Measurements from ENCODE around the gene METTL26.

Gene METTL26

DNA sequence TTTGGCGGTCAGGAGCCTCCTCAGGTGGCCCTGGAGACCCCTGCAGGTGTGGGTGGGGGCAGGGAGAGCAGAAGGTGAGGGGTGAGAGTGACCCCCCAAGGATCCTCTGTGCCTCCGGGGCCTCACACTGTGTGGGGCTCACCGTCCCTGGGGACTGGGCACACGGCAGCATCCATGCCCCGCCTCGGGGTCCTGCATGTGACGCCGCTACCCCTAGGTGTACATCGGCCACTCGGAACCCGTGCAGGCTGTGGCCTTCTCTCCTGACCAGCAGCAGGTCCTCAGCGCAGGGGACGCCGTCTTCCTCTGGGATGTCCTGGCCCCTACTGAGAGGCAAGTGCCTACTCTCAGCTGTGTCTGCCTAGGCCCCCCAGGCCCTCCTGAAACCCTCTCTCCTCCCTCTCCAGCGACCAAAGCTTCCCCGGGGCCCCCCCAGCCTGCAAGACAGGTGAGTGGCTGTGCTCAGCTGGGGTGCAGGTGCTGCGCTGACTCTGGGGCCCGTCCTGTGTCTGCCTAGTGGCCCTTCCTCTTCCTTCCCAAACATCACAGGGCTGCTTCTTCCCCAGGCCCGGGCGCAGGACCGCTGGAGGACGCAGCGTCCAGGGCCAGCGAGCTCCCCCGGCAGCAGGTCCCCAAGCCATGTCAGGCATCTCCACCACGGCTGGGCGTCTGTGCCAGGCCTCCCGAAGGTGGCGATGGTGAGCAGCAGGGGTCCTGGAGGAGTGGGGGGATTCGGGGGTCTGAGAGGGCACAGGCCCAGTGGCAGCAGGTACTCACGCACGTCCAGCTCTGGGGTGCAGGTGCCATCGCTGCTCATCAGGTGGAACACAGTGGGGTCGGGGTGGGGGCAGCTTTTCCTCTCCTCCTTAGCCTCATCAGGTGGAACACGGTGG, 22.8 kb upstream of the METTL26 start:
- DNase-seq (ENCODE audit: low spot score): no peak

DNA sequence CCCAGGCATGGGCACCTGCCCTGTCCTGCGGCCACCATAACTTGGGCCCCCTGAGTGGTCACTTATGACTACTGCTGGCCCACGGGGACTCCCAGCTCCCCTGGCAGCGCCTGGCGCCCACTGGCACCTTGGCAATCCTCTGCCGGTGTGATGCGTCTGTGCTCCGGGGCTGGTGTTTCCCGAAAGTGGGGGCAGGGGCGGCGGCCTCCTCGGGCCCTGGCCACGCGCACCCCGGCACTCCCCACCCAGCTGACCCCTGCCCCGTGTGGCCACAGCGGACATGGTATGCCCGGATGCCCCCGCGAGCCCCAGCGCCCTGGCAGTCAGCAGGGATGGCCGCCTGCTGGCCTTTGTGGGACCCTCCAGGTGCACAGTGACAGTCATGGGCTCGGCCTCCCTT, 21.4 kb upstream of the METTL26 start:
- no peak for DNase-seq (ENCODE audit: low spot score)

DNA sequence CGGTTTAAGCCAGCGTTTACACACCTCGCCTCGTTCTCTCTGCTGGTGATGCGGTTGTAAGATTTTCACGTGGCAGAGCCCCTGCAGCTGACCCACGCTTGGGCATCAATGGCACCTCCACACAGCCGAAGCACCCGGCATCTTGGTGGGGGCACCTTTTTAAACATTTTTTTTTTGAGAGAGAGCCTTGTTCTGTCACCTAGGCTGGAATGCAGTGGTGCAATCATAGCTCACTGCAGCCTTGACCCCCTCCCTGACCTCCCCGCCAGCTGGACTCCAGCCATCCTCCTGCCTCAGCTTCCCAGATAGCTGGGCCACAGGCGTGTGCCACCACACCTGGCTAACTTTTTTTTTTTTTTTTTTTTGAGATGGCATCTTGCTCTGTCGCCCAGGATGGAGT, 17.9 kb upstream of the METTL26 start:
- no peak for DNase-seq (ENCODE audit: low spot score)

DNA sequence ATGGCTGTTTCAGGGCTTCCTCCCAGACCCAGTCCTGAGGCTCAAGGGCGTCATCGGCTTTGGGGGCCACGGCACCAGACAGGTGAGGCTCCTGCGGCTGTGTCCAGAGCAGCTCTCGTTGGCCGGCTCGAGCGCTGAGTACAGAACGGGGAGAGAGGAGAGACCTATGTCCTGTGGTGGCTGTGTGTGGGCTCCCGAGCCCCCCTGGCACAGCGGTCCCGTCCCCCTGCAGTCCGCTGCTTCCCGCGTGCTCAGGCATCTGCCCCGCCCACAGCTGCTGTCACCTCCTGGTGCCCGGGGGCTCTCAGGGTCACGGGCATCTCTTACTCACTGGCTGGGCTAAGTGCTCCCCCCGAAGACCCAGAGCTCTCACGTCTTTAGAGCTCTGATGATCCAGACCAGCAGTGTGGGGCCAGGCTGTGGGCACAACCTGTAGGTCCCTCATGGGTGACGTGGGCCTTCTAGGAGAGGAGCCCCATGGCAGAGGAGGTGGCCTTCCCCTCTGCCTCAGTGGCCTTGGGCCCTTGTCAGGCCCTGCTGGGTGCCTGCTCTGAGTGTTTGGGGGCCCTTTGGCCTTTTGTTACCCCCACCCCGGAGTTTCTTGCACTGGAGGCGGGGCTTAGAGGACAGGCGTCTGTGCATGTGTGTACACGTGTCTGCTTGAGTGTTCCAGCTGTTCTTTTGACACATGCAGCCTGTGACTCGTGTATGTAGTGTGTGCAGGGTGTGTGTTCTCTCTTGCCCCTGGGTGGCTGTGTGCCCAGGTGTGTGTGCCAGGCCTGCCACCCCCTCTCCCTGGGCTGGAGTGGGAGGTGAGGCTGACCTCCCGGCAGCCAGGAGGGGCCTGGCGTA, 16.6 kb upstream of the METTL26 start:
- no peak for DNase-seq (ENCODE audit: low spot score)

DNA sequence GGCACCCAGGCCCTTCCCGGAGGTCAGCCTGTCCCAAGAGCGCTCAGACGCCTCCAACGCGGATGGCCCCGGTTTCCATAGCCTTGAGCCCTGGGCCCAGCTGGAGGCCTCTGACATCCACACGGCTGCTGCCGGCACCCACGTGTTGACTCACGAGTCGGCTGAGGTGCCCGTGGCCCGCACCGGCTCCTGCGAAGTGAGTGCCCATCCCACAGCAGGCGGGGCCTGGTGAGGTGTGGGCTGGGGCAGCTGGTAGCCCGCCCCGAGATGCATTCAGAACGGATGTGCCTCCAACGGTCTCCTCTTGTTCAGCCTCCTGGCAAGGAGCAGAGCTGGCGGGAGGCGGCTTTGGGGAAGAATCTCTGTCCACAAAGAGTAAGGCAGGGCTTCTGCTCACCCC, 15.7 kb upstream of the METTL26 start:
- no peak for DNase-seq (ENCODE audit: low spot score)

- peak; percentile 41 for DNase-seq (ENCODE audit: low spot score)
Measured at GRCh38 chr16:649631-650030, 13.5 kb upstream of the METTL26 start.

DNA sequence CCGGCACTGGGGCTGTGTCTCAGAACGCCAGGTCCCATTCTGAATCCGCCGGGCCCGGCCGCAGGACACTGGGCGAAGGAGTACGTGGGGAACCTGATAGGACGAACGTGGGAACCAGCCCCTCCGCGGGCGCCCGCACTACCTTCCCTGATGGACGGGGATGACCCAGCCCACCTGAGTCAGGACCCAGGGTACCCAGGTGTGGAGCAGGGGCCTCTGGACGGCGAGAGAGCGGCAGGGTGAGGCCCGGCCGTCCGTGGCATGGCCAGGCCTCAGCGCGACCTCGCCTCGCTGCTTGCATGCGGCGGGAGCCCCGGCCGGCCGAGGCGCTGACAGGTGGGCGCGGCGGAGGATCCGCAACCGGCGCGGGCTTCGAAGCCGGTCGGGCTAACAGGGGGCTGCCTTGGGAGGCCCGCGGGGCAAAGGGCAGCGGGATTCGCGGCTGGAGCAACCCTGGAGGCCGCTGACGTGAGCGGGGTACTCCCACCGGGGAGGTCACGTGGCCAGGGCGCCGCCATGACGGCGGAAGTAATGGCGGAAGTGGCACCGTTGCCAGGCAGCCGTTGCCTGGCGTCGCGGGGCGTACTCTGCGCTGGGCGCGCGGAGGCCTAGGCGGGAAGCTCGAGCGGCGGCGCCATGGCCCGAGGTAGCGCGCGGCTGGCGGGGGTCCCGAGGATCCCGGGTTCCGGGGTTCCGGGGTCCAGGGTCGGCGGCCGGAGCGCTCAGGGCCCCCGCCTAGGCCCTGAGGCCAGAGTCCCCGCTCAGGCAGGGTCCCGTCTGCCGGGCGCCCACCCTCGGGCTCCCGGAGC, 12.9 kb upstream of the METTL26 start, which contains the start of gene WDR90:
Gene WDR90, plus strand, starts transcription at position 585 of the 809 bp plus-strand sequence. Its CDS starts 52 bp downstream, at position 637.
- DNase-seq (ENCODE audit: low spot score): peak; percentile 100

DNA sequence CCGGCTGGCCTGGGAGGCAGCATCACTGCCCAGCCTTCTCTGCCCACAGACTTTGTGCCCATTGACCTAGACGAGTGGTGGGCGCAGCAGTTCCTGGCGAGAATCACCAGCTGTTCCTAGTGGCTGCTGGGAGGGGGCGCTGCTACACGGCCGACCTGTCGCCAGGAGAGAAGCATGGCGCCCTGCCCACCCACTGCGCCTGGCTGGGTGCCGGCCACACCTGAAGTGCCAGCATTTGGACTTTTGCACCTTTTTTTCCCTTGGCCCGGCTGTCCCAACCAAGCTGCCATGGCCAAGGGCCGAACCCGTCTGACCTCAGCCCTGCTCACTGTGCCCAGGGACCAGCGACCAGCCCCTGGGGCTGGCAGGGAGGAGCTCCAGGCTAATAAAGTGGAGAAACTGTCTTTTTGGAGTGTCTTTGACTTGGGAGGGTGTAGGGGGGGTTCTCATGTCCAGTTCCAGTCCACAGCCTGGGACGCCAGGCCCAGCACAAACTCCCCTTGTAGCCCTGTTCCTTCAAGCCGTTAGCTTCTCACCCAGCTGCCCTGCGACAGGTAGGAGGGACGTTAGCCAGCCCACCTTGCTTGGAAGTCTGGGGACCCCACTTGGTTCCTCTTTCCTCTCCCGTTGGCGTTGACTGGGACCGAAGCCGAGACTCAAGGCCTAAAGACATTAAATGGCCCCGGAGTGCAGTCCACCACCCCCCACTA, 12.1 kb upstream of the METTL26 start:
- DNase-seq (ENCODE audit: low spot score): peak; percentile 75

DNA sequence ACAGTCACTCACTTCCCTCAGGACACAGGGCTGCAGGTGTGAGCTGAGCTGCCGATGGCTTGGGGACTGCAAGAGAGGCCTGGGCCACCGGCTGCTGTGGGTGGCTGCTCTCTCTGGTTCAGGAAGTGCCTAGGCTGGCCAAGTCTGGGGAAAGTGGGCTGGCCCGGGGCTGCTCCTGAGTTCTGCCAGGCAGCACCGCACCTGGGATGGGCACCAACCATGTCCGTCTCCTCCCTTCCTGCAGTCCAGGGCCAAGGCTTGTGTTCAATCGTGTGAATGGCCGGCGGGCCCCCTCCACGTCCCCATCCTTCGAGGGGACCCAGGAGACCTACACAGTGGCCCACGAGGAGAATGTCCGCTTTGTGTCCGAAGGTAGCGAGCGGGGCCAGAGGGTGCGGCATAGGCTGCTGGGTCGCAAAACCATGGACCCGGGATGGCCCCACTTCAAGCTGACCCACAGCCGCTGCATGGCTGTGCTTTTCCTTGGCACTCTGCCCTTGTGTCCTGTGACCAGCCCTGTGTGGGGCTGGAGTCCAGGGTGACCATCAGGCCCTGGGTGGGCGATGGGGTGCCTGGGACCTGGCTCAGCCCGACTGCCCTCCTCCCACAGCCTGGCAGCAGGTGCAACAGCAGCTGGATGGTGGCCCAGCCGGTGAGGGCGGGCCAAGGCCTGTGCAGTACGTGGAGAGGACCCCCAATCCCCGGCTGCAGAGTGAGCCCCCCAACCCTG, 11.2 kb upstream of the METTL26 start:
- DNase-seq (ENCODE audit: low spot score): no peak

GRCh38 chr16:646679-647172, 10.6 kb upstream of the METTL26 start:
- DNase-seq (ENCODE audit: low spot score): no peak

DNA sequence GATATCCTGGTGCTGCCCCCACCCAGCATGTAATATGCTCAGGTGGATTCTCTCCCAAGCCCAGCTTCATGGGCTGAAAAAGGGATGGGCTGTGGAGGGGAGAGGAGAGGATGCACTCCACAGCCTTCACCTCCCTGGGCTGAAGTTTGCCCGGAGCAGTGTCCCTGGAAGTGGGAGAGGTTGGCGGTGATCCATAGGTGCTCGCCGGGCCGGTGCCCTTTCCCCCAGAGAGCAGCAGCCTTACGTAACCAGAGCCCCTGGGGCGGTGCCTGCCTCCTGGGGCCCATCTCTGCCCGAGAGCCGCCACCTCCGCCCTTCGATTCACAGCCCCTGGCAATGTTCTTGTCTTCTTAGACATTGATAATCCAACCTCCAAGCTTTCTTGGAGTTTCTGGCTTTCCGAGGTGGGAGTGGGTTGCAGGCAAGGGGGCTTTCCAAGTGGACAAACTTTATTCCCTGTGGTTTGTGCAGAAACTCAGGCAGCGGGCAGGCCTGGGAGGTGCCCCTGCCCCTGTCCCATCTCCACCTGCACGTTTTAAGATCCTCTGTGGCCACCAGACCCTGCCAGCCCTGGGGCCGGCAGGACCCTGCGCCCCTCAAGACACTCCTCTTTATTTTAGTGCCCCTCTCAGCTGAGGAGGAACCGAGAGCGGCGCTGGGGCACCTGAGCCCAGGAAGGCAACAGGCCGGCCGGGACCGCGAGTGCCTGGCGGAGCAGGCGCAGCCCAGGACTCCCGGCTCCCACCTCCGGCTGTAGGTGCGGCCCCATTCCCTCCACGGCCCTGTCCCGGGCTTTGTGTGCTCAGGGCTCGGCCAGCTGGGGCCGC, 10.0 kb upstream of the METTL26 start:
- DNase-seq (ENCODE audit: low spot score): no peak

DNA sequence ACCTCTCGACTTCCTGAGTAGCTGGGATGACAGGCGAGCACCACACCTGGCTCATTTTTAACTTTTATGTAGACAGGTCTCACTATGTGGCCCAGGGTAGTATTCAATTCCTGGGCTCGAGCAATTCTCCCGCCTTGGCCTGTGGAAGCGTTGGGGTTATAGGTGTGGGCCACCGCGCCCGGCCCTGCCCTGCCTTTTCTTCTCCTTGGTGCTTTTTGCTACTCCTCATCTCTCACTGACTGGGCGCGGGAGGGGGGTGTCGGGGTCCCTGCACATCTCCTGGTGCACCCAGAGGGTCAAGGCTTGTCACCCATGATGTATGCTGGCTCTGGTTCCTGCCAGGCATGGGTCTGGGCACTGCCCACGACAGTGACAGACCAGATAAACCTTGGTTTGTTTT, 8.5 kb upstream of the METTL26 start:
- no peak for DNase-seq (ENCODE audit: low spot score)

DNA sequence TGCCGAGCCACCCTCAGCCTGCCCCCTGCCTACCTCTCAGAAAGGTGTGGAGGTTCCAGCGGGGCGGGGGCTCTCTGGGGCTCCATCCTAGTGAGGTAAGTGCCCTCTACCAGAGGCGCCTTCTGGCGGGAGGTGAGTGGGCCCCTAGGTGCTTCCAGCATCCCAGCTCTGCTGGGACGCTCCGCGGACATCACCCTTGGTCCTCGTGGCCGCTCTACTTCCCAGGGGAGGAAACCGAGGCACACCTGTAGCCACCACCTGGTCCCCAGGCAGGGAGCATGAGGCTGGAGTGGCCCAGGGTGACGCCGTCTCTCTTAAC, 6.9 kb upstream of the METTL26 start:
- DNase-seq (ENCODE audit: low spot score): no peak

GRCh38 chr16:642189-643049, 6.3 kb upstream of the METTL26 start:
- peak; percentile 56 for DNase-seq (ENCODE audit: low spot score)

- peak; percentile 93 for DNase-seq (ENCODE audit: low spot score)
Measured at GRCh38 chr16:641326-642188, 5.5 kb upstream of the METTL26 start, which contains the start of gene MCRIP2. Gene MCRIP2, plus strand, starts transcription at chr16:641828. Its CDS starts 164 bp downstream, at chr16:641992.

GRCh38 chr16:640614-641013, 4.5 kb upstream of the METTL26 start:
- DNase-seq (ENCODE audit: low spot score): no peak

- no peak for DNase-seq (ENCODE audit: low spot score)
Measured at GRCh38 chr16:638836-639235, 2.7 kb upstream of the METTL26 start.

Measured in iPS-NIHi11 (cell line).